CD4-positive, alpha-beta memory T cell (primary cell): ENCODE measurements around the gene ASPHD2. TPM values are rescaled to one million over a fixed set of nuclear protein-coding genes. Genes with fewer than 3 reads are reported as not detected.
A peak's percentile ranks its signal among the peaks of the same experiment; 100 is the strongest.

Experiments used
- CTCF ChIA-PET: fragments of 350-600 bp; sonication (Branson Sonifier 250); formaldehyde crosslinking; loops from one replicate; lab custom pipeline; 2021; ENCODE audit warnings: inconsistent platforms; ENCODE audit not compliant: partially characterized antibody; lab: Charles Lee
- POLR2A ChIA-PET: fragments of 350-600 bp; sonication (Branson Sonifier 250); formaldehyde crosslinking; loops from one replicate; lab custom pipeline; 2021; ENCODE audit not compliant: partially characterized antibody; lab: Charles Lee
- DNase-seq, 5 donors: peaks; one replicate each; pipeline versions ENCODE4 v3.0.0 to v3.0.0-alpha.2; 2020 to 2022; ENCODE audit warnings: mixed read lengths in 1 of 5
- H3K27ac ChIP-seq: one replicate; pipeline ENCODE4 v1.7.0; 2013; ENCODE audit warnings: low read depth, low read length
- H3K27me3 ChIP-seq: 2 replicates; pipeline ENCODE4 v1.7.0; 2013; ENCODE audit warnings: mild to moderate bottlenecking, low read length, moderate library complexity; ENCODE audit not compliant: insufficient read depth
- H3K36me3 ChIP-seq: 2 replicates; pipeline ENCODE4 v1.7.0; 2013; ENCODE audit warnings: mild to moderate bottlenecking, low read length, moderate library complexity; ENCODE audit not compliant: insufficient read depth
- H3K4me1 ChIP-seq: 2 replicates; pipeline ENCODE4 v1.7.0; 2013; ENCODE audit warnings: mild to moderate bottlenecking, low read length, moderate library complexity; ENCODE audit not compliant: insufficient read depth
- H3K4me3 ChIP-seq, 2 donors: one replicate each; pipeline ENCODE4 v1.7.0; 2013; ENCODE audit warnings: low read length in 2 of 2, mild to moderate bottlenecking in 1 of 2
- H3K9me3 ChIP-seq, 2 donors: one replicate each; pipeline ENCODE4 v1.7.0; 2013; ENCODE audit warnings: low read length in 2 of 2, control low read depth in 1 of 2; ENCODE audit not compliant: control insufficient read depth in 1 of 2
- H3K27ac Mint-ChIP-seq, 7 donors: one replicate each; pipeline ENCODE4 v1.8.0; 2020 to 2021; ENCODE audit warnings: mixed read lengths in 7 of 7, mild to moderate bottlenecking in 6 of 7, inconsistent platforms in 3 of 7, moderate library complexity in 3 of 7
- H3K27me3 Mint-ChIP-seq, 2 donors: one replicate each; pipeline ENCODE4 v1.8.0; 2020 to 2021; ENCODE audit warnings: mixed read lengths in 2 of 2
- H3K36me3 Mint-ChIP-seq, 2 donors: one replicate each; pipeline ENCODE4 v1.8.0; 2020 to 2021; ENCODE audit warnings: mixed read lengths in 2 of 2, inconsistent platforms in 1 of 2, mild to moderate bottlenecking in 1 of 2
- H3K4me1 Mint-ChIP-seq, 4 donors: one replicate each; pipeline ENCODE4 v1.8.0; 2020 to 2021; ENCODE audit warnings: mixed read lengths in 4 of 4, mild to moderate bottlenecking in 1 of 4
- H3K4me3 Mint-ChIP-seq, 8 donors: one replicate each; pipeline ENCODE4 v1.8.0; 2020 to 2021; ENCODE audit warnings: mixed read lengths in 8 of 8, mild to moderate bottlenecking in 7 of 8, moderate library complexity in 6 of 8, inconsistent platforms in 3 of 8
- H3K9me3 Mint-ChIP-seq, 8 donors: one replicate each; pipeline ENCODE4 v1.8.0; 2020 to 2021; ENCODE audit warnings: mixed read lengths in 8 of 8, mild to moderate bottlenecking in 5 of 8, inconsistent platforms in 3 of 8, moderate library complexity in 1 of 8
- intact Hi-C: fragments of 100-400 bp; cut with micrococcal nuclease; formaldehyde crosslinking; loops from one replicate; pipeline ENCODE4 v1.15.1; 2023
- polyA plus RNA-seq, 2 donors: library from polyadenylated mRNA; unstranded; fragments of 300-500 nt; fragmentation: Illumina TruSeq; gene quantifications; one replicate each; pipeline ENCODE4 v1.2.3, GENCODE V29; 2021
- total RNA-seq, 2 experiments: library from RNA; stranded (reverse); gene quantifications; one replicate each; pipeline ENCODE4 v1.2.3, GENCODE V29; 2021

ASPHD2 gene
- total and polyA plus RNA-seq, 4 experiments from 2014 or later = 2.8 to 4.1 (median 4.0) TPM

DNA sequence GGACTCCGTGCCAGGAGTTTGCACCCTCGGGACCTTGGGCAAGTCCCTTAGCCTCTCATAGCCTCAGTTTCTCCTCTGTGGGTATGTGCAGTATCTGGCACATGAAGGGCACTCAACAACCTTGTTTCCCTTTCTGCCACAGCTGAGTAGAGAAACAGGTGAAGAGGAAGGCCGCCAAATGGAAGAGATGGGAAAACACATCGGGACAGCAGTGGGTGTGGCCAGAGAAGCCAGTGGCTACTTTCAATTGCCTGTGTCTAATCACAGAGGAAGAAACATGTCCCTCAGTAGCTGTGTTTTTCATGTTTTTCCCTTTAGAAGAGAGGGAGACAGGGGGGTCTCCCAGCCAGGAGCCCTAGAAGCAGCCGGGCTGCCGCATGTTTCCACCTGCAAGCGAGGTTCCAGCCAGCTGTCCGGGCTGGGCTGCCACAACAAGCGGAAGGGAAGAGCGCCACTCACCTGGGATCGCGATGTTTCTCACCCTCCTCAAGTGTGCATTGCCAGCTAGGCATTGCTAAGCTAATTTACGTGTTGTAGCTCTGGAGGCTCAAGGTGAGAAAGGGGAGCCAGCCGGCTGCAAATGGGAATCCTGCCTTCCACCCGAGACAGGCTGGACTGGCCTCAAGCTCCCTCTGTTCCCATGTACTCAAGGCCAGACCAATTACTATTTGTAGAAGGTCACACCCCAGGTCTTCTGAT, 16.7 kb downstream of the ASPHD2 start:
- intact Hi-C loops = no loop called here
- no peaks in the 10 kb centered on the region for H3K36me3 ChIP-seq
- no peak overlapping the region for H3K27ac Mint-ChIP-seq
- H3K9me3 ChIP-seq = no peaks in the 10 kb centered on the region
- H3K9me3 Mint-ChIP-seq = no peaks in the 10 kb centered on the region
- no peak overlapping the region for H3K27ac ChIP-seq
- ChIA-PET CTCF (no interaction called here), POLR2A (interaction anchor here (1.1 kb wide), 1 partner anchor 16 kb away, joined by 4 read pairs; no protein-coding TSS in a partner anchor)
- peaks cover 3 to 8% of the 10 kb centered on the region in 2 donors for H3K36me3 Mint-ChIP-seq
- no peak for DNase-seq
- no peaks in the 10 kb centered on the region for H3K4me1 ChIP-seq
- no peak overlapping the region for H3K4me3 ChIP-seq
- no peak overlapping the region for H3K4me3 Mint-ChIP-seq
- no peaks in the 10 kb centered on the region for H3K27me3 Mint-ChIP-seq
- no peaks in the 10 kb centered on the region for H3K27me3 ChIP-seq
- H3K4me1 Mint-ChIP-seq = peaks cover 0 to 10% (median 0%) of the 10 kb centered on the region in 4 donors

GRCh38 chr22:26446808-26447515, 17.9 kb downstream of the ASPHD2 start:
- Mint-ChIP-seq H3K4me1 (peaks cover 0 to 10% (median 0%) of the 10 kb centered on the region in 4 donors), H3K9me3 (no peaks in the 10 kb centered on the region), H3K36me3 (peaks cover 13 to 18% of the 10 kb centered on the region in 2 donors), H3K27ac (peak overlapping the region in 3 of 7 donors; percentile 60 to 85 (median 83)), H3K4me3 (no peak overlapping the region), H3K27me3 (no peaks in the 10 kb centered on the region)
- Histone ChIP-seq H3K27ac (no peak overlapping the region), H3K4me3 (no peak overlapping the region), H3K36me3 (no peaks in the 10 kb centered on the region), H3K27me3 (no peaks in the 10 kb centered on the region), H3K4me1 (no peaks in the 10 kb centered on the region), H3K9me3 (no peaks in the 10 kb centered on the region)
- CTCF ChIA-PET = no interaction called here
- POLR2A ChIA-PET = no interaction called here
- no peak for DNase-seq
- intact Hi-C loops = no loop called here

GRCh38 chr22:26447584-26448329, 18.7 kb downstream of the ASPHD2 start:
- H3K27ac ChIP-seq = no peak overlapping the region
- H3K4me1 Mint-ChIP-seq = peaks cover 0 to 5% (median 0%) of the 10 kb centered on the region in 4 donors
- no peak overlapping the region for H3K4me3 ChIP-seq
- intact Hi-C loops = no loop called here
- CTCF ChIA-PET = no interaction called here
- H3K27me3 Mint-ChIP-seq = no peaks in the 10 kb centered on the region
- H3K4me3 Mint-ChIP-seq = no peak overlapping the region
- DNase-seq = no peak
- no peaks in the 10 kb centered on the region for H3K9me3 Mint-ChIP-seq
- peaks cover 7% of the 10 kb centered on the region for H3K36me3 ChIP-seq
- peak overlapping the region in 3 of 7 donors; percentile 2 to 83 (median 24) for H3K27ac Mint-ChIP-seq
- peaks cover 21 to 26% of the 10 kb centered on the region in 2 donors for H3K36me3 Mint-ChIP-seq
- H3K27me3 ChIP-seq = no peaks in the 10 kb centered on the region
- no peaks in the 10 kb centered on the region for H3K4me1 ChIP-seq
- no peaks in the 10 kb centered on the region for H3K9me3 ChIP-seq
- POLR2A ChIA-PET = no interaction called here

- CTCF ChIA-PET = interaction anchor here (1.3 to 1.4 kb wide), 2 partner anchors 12 to 14 kb away, joined by 4 read pairs; no protein-coding TSS in a partner anchor
- no peak overlapping the region for H3K4me3 Mint-ChIP-seq
- Histone ChIP-seq H3K27me3 (no peaks in the 10 kb centered on the region), H3K27ac (no peak overlapping the region), H3K9me3 (no peaks in the 10 kb centered on the region), H3K4me1 (no peaks in the 10 kb centered on the region), H3K4me3 (no peak overlapping the region), H3K36me3 (peaks cover 13% of the 10 kb centered on the region)
- H3K36me3 Mint-ChIP-seq = peaks cover 23 to 30% of the 10 kb centered on the region in 2 donors
- H3K27ac Mint-ChIP-seq = peak overlapping the region in 2 of 7 donors; percentile 13 to 24
- H3K27me3 Mint-ChIP-seq = no peaks in the 10 kb centered on the region
- intact Hi-C loops = no loop called here
- POLR2A ChIA-PET = interaction anchor here (0.6 kb wide), 1 partner anchor 10 kb away, joined by 3 read pairs; no protein-coding TSS in a partner anchor
- peaks cover 0 to 5% (median 0%) of the 10 kb centered on the region in 4 donors for H3K4me1 Mint-ChIP-seq
- DNase-seq = no peak
- H3K9me3 Mint-ChIP-seq = no peaks in the 10 kb centered on the region
These were observed 19.3 kb downstream of the ASPHD2 start for GRCh38 chr22:26448334-26448733.

DNA sequence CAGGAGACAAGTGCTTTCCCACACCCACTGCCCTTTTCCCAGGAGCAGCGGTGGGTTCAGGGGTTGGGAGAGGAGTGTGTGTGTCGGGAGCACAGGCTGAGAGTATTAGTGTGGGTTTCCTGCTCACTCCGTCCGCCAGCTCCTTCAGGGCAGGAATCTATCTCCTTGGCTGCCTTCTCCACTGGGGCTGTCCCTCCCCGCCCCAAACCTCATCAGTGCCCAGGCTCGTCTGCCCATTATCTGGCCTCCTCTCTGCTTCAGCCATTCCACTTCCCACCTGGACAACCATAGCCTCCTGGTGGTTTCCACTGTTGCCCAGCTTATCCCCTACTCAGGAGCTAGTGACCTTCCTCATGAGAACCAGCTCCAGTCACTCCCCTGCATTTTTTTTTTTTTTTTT, 19.9 kb downstream of the ASPHD2 start:
- Mint-ChIP-seq H3K36me3 (peaks cover 23 to 35% of the 10 kb centered on the region in 2 donors), H3K27ac (peak overlapping the region in 2 of 7 donors; percentile 13), H3K4me3 (no peak overlapping the region), H3K4me1 (peaks cover 0 to 5% (median 0%) of the 10 kb centered on the region in 4 donors), H3K9me3 (no peaks in the 10 kb centered on the region), H3K27me3 (no peaks in the 10 kb centered on the region)
- intact Hi-C loops = no loop called here
- Histone ChIP-seq H3K4me3 (no peak overlapping the region), H3K4me1 (no peaks in the 10 kb centered on the region), H3K27me3 (no peaks in the 10 kb centered on the region), H3K9me3 (no peaks in the 10 kb centered on the region), H3K36me3 (peaks cover 18% of the 10 kb centered on the region), H3K27ac (no peak overlapping the region)
- ChIA-PET CTCF (interaction anchor here (1.0 to 1.4 kb wide), 3 partner anchors 12 to 14 kb away, joined by 4 read pairs; no protein-coding TSS in a partner anchor), POLR2A (interaction anchor here (0.6 kb wide), 1 partner anchor 10 kb away, joined by 3 read pairs; no protein-coding TSS in a partner anchor)
- DNase-seq = no peak

DNA sequence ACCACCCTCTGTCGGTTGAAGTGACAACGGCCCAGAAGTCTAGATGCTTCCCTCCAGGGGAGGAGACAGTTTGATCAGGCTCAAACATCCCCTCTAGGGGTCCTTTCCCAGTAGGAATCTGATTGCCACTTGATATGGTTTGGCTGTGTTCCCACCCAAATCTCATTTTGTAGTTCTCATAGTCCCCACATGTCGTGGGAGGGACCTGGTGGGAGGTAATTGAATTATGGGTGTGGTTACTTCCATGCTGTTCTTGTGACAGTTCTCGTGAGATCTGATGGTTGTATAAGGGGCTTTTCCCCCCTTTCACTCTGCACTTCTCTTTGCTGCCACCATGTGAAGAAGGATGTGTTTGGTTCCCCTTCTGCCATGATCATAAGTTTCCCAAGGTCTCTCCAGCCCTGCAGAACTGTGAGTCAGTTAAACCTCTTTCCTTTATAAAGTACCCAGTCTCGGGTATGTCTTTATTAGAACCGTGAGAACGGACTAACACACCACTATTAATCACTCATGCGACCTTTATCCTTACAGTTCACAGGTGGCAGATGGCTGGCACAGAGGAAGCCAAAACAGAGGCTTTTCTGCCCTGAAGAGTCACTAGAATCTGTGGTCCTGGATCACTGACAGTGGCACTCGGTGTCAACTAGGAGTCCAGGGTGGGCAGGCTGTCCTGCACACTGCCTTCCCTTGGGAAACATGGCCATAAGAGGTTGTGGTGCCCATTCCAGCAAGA, 21.6 kb downstream of the ASPHD2 start:
- peaks cover 18% of the 10 kb centered on the region for H3K36me3 ChIP-seq
- CTCF ChIA-PET = interaction anchor here (0.9 kb wide), 1 partner anchor 84 kb away, joined by 3 read pairs; no protein-coding TSS in a partner anchor
- no peak overlapping the region for H3K4me3 ChIP-seq
- Mint-ChIP-seq H3K36me3 (peaks cover 29 to 39% of the 10 kb centered on the region in 2 donors), H3K27me3 (no peaks in the 10 kb centered on the region), H3K4me3 (no peak overlapping the region), H3K9me3 (no peaks in the 10 kb centered on the region), H3K27ac (peak overlapping the region in 1 of 7 donors; percentile 29), H3K4me1 (peaks cover 0 to 2% (median 0%) of the 10 kb centered on the region in 4 donors)
- H3K27me3 ChIP-seq = no peaks in the 10 kb centered on the region
- DNase-seq = no peak
- no peaks in the 10 kb centered on the region for H3K4me1 ChIP-seq
- intact Hi-C loops = no loop called here
- no peak overlapping the region for H3K27ac ChIP-seq
- H3K9me3 ChIP-seq = no peaks in the 10 kb centered on the region
- POLR2A ChIA-PET = no interaction called here
